ENCODE data around the gene GPR37L1. TPM values are rescaled to one million over a fixed set of nuclear protein-coding genes. Genes with fewer than 3 reads are reported as not detected.
"Not testable (repeated sequence)": the region's sequence is repeated elsewhere in the genome, so short reads cannot be mapped to it uniquely, and the experiment has no call there.

GPR37L1 gene
- total and polyA plus RNA-seq, 4 donors: under 0.01 to 0.04 (median 0.02) TPM; not detected in 1

- TF ChIP-seq GABPA (IDR thresholded peaks at IDR 0.05 in 1 of 2, conservative IDR thresholded peaks at IDR 0.05 in 1 of 2) (no peak), JUND (IDR thresholded peaks at IDR 0.05) (no peak), SP1 (IDR thresholded peaks at IDR 0.05) (no peak), TAF1 (conservative IDR thresholded peaks at IDR 0.05) (no peak)
These were observed 21.8 kb downstream of the GPR37L1 start, which contains the start of gene ARL8A (continued) for GRCh38 chr1:202144402-202145067.

GRCh38 chr1:202145068-202145743 lies 22.5 kb downstream of the GPR37L1 start:
- Histone ChIP-seq H3K9ac (ENCODE audit: low read depth in 1 of 2, low read length in 2 of 2) (no peak overlapping the region), H3K4me1 (ENCODE audit: control insufficient read depth in 4 of 4, insufficient read depth in 4 of 4, low read length in 3 of 4) (peaks cover 7 to 38% (median 21%) of the 10 kb centered on the region in 4 donors), H3K27me3 (ENCODE audit: control insufficient read depth in 4 of 4, insufficient read depth in 4 of 4, low read length in 3 of 4) (no peaks in the 10 kb centered on the region), H3K27ac (ENCODE audit: low read depth in 1 of 2, low read length in 2 of 2) (peak overlapping the region; percentile 32 to 92), H3K36me3 (ENCODE audit: control insufficient read depth in 4 of 4, insufficient read depth in 3 of 4, low read depth in 1 of 4, low read length in 3 of 4) (no peaks in the 10 kb centered on the region), H3K4me3 (ENCODE audit: low read depth in 1 of 3, low read length in 3 of 3) (peak overlapping the region in 2 of 3 donors; percentile 46 to 91), H3K9me3 (ENCODE audit: control insufficient read depth in 4 of 4, low read length in 3 of 4) (no peaks in the 10 kb centered on the region)
- no peak for DNase-seq (ENCODE audit: low spot score)
- TF ChIP-seq GABPA (IDR thresholded peaks at IDR 0.05 in 1 of 2, conservative IDR thresholded peaks at IDR 0.05 in 1 of 2) (no peak), RXRA (IDR thresholded peaks at IDR 0.05) (no peak), MAX (IDR thresholded peaks at IDR 0.05) (no peak), CTCF (IDR thresholded peaks at IDR 0.05; ENCODE audit: low read depth, low read length, missing input control) (no peak), YY1 (IDR thresholded peaks at IDR 0.05) (no peak), SP1 (IDR thresholded peaks at IDR 0.05) (no peak), REST (IDR thresholded peaks at IDR 0.05) (no peak), HNF4G (IDR thresholded peaks at IDR 0.05) (no peak), FOXA1 (IDR thresholded peaks at IDR 0.05) (no peak), JUND (IDR thresholded peaks at IDR 0.05) (no peak), TAF1 (conservative IDR thresholded peaks at IDR 0.05) (no peak), HNF4A (conservative IDR thresholded peaks at IDR 0.05) (no peak)
- 32% methylated on average over 13 of the region's 13 CpGs for WGBS

- WGBS: 96% methylated on average over 8 of the region's 8 CpGs
- H3K4me1 ChIP-seq (ENCODE audit: control insufficient read depth in 4 of 4, insufficient read depth in 4 of 4, low read length in 3 of 4): peaks cover 7 to 36% (median 21%) of the 10 kb centered on the region in 4 donors
These were observed 23.0 kb downstream of the GPR37L1 start for GRCh38 chr1:202145744-202146140.

More at GRCh38 chr1:202145744-202146140, 23.0 kb downstream of the GPR37L1 start:
- not testable (repeated sequence) for H3K4me3 ChIP-seq (ENCODE audit: low read depth in 1 of 3, low read length in 3 of 3); H3K36me3 ChIP-seq (ENCODE audit: control insufficient read depth in 4 of 4, insufficient read depth in 3 of 4, low read depth in 1 of 4, low read length in 3 of 4); H3K9me3 ChIP-seq (ENCODE audit: control insufficient read depth in 4 of 4, low read length in 3 of 4); H3K27ac ChIP-seq (ENCODE audit: low read depth in 1 of 2, low read length in 2 of 2); H3K27me3 ChIP-seq (ENCODE audit: control insufficient read depth in 4 of 4, insufficient read depth in 4 of 4, low read length in 3 of 4); DNase-seq (ENCODE audit: low spot score); H3K9ac ChIP-seq (ENCODE audit: low read depth in 1 of 2, low read length in 2 of 2)
